AG09309 (cell line): ENCODE results near the gene NOSTRIN.

Experiments used
- DNase-seq: peaks from one replicate; pipeline ENCODE4 v3.0.0-alpha.2; 2010; ENCODE audit warnings: low read depth
- H3K4me3 ChIP-seq: 2 replicates; pipeline ENCODE4 v1.5.1; 2011; ENCODE audit warnings: mild to moderate bottlenecking, low read depth, low read length, moderate library complexity; ENCODE audit not compliant: control insufficient read depth
- CTCF ChIP-seq: IDR thresholded peaks from 2 replicates; pipeline ENCODE4 v1.5.1; 2011; ENCODE audit warnings: mild to moderate bottlenecking, low read depth, low read length, inconsistent platforms; ENCODE audit not compliant: insufficient read depth, control insufficient read depth; ENCODE audit errors: missing control alignments

Gene NOSTRIN

DNA sequence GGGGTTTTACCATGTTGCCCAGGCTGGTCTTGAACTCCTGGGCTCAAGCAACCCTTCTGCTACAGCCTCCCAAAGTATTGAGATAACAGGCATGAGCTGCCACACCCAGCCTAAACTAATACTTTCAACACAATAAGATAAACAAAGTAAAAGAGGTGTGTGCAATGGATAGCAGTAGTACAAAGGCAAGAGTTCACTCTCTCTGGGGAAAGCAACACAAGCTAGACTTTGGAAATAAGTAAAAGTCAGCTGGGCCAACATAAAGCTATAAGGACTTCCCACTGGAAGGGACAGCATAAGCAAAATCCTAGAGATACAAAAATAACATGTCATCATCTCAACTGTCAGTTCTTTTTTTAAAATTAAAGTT is 5.2 kb upstream of the NOSTRIN start:
- no peak for DNase-seq
- no peak for TF ChIP-seq CTCF

DNA sequence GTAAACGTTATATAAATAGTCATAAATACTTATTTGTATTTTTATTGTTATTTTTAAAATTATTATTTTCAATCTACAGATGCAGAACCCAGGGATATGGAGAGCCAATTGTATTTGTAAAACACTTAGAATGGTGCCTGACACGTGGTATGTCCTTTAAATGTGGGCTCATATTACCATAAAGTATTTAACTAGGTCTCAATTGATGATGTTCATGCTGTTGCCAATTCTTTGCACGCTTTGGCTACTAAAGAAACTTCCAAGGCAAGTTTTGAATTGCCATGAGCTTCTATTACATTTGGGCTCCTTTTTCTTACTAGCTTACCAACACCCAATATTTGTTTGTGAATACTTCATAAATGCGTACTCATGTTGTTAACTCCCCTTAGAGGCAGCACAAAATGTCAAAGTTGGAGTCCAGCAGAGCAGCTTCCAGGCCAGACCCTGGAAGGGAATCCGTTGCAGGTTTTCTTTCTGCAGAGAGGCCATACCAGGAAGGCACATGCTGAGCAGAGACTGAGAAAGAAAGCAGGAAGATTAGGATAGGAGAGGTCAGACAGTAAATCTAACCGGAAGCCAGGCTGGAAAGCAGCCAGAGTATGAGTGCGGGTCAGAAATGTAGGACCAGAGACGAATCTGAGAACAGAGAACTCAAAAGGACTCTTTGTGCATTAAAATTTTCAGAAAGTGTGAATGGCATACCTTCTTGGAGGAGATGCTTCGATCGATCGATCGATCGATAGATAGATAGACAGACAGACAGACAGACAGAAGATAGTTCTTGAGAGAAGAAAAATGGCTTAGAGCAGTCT is 4.2 kb upstream of the NOSTRIN start:
- no peak overlapping the region for H3K4me3 ChIP-seq
- no peak for DNase-seq
- no peak for TF ChIP-seq CTCF

More for the DNA sequence above, 5.2 kb upstream of the NOSTRIN start:
- H3K4me3 ChIP-seq: no peak overlapping the region

GRCh38 chr2:168798888-168799410 is 3.5 kb upstream of the NOSTRIN start:
- H3K4me3 ChIP-seq: no peak overlapping the region
- no peak for DNase-seq
- TF ChIP-seq CTCF: no peak

GRCh38 chr2:168801471-168801870 is 966 bp upstream of the NOSTRIN start:
- no peak overlapping the region for H3K4me3 ChIP-seq
- no peak for TF ChIP-seq CTCF

DNA sequence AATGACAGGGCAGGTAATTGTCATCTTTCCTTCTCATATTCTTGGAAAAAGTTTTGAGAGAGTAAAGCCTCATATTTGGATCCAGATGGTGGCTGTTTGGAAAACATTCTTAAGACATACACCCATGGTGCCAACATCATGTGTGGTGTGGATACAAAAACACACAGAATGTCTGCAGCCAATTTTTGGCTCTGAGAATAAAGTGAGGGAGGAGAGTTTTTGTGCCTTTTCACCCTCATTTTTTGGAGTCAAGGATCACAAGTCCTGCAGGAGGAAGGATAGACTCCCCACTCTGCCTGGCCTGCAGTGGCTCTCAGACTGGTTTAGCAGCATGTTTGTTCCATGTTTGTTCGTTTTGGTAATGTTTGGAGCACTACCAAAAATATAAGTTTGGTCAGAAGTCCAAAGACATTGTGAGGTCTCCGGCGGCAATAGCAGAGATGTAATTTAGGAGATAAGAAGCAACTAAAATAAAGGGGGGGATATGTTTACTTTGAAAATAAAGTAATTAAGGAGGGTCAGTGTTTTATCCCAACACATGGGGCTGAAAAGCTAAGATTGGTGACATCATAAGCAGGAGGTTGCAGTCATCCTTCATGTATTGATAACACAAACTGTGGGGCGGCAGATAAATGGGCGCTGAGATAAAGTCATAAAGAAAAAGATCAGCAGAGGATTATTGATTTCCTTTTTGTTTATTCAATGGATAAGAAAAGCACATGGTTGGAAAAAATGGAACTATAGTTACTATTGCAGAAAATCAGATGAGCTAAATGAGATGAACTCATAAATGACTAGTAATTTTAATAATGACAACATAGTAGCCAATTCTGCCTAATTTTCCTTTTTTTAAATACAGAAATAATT is 655 bp downstream of the NOSTRIN start:
- no peak for TF ChIP-seq CTCF
- no peak overlapping the region for H3K4me3 ChIP-seq
- DNase-seq: no peak

More at GRCh38 chr2:168801471-168801870, 966 bp upstream of the NOSTRIN start:
- DNase-seq: no peak

- DNase-seq: no peak
- TF ChIP-seq CTCF: no peak
- H3K4me3 ChIP-seq: no peak overlapping the region
These were observed 1.8 kb downstream of the NOSTRIN start for GRCh38 chr2:168804214-168804613.
